ENCODE results near the gene UNC79.

Gene UNC79

DNA sequence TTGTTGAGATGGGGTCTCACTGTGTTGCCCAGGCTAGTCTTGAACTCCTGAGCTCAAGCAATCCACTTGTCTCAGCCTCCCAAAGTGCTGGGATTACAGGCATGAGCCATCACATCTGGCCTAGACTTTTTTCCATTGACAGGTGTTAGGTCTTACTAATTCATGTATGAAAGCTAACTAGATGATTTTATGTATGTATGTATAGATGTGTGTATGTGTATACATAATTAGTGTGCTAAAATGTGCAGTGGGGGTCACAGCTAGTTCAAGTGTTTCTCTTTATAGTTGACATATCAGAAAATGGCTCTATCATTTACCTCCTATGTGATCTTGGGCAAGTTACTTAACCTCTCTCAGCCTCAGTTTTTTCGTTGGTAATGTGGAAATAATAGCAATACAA lies 23.5 kb downstream of the UNC79 start:
- H3K27me3 ChIP-seq (replicated peaks; ENCODE audit: control insufficient read depth, insufficient read depth, low read length), result no peaks in the 10 kb centered on the region
- no peak for DNase-seq (ENCODE audit: extremely low read depth, insufficient read length)
- H3K36me3 ChIP-seq (ENCODE audit: control insufficient read depth, insufficient read depth, low read length), result no peaks in the 10 kb centered on the region
- H3K4me3 ChIP-seq (replicated peaks; ENCODE audit: low read depth, low read length), result no peak overlapping the region
- TF ChIP-seq, protein P1, sequence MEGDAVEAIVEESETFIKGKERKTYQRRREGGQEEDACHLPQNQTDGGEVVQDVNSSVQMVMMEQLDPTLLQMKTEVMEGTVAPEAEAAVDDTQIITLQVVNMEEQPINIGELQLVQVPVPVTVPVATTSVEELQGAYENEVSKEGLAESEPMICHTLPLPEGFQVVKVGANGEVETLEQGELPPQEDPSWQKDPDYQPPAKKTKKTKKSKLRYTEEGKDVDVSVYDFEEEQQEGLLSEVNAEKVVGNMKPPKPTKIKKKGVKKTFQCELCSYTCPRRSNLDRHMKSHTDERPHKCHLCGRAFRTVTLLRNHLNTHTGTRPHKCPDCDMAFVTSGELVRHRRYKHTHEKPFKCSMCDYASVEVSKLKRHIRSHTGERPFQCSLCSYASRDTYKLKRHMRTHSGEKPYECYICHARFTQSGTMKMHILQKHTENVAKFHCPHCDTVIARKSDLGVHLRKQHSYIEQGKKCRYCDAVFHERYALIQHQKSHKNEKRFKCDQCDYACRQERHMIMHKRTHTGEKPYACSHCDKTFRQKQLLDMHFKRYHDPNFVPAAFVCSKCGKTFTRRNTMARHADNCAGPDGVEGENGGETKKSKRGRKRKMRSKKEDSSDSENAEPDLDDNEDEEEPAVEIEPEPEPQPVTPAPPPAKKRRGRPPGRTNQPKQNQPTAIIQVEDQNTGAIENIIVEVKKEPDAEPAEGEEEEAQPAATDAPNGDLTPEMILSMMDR (IDR thresholded peaks at IDR 0.05; ENCODE audit: insufficient read depth, low read length, poor library complexity, severe bottlenecking), result no peak

DNA sequence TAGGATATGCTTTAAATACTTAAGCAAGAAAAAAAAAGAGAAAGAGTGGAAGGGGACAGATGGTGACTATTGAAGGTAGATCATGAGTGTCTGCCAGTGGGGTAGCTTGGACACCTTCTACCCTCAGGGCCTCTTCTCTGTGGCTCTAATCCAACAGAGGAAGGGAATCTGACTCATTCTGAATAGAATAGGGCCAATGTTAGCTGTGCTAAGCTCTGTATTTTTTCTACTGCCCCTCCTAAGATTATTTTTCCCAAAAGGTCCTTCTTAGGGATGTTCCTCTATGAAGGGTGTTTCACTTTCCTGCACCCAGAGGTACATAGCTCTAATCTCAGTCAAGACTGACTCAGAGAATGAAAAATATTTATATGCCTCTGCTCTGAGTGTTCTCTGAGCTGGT lies 25.6 kb downstream of the UNC79 start:
- Histone ChIP-seq H3K4me3 (replicated peaks; ENCODE audit: low read depth, low read length) (no peak overlapping the region), H3K27me3 (replicated peaks; ENCODE audit: control insufficient read depth, insufficient read depth, low read length) (no peaks in the 10 kb centered on the region), H3K36me3 (ENCODE audit: control insufficient read depth, insufficient read depth, low read length) (no peaks in the 10 kb centered on the region)
- TF ChIP-seq, protein P1 (IDR thresholded peaks at IDR 0.05; ENCODE audit: insufficient read depth, low read length, poor library complexity, severe bottlenecking), result no peak
- no peak for DNase-seq (ENCODE audit: extremely low read depth, insufficient read length)

DNA sequence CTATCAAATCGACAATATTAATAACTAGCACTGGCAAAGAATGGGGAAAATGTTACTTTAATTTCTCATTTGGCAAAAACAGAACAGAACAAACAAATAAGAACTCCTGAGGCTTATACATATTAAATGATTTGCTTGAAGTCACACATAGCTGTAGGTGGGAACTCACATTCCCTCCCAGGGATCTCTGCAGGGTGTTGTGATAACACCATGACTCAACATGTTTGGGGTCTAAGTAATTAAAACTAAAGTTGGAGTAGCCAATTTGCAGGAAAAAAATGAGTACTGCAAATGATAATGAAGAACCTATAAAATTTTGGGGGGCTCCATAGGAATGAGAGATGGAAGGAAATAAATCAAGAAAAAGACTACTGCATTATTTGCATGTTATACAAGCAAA lies 27.5 kb downstream of the UNC79 start:
- Histone ChIP-seq H3K27me3 (replicated peaks; ENCODE audit: control insufficient read depth, insufficient read depth, low read length) (no peaks in the 10 kb centered on the region), H3K36me3 (ENCODE audit: control insufficient read depth, insufficient read depth, low read length) (no peaks in the 10 kb centered on the region), H3K4me3 (replicated peaks; ENCODE audit: low read depth, low read length) (no peak overlapping the region)
- DNase-seq (ENCODE audit: extremely low read depth, insufficient read length), result no peak
- TF ChIP-seq, protein P1 (IDR thresholded peaks at IDR 0.05; ENCODE audit: insufficient read depth, low read length, poor library complexity, severe bottlenecking), result no peak

DNA sequence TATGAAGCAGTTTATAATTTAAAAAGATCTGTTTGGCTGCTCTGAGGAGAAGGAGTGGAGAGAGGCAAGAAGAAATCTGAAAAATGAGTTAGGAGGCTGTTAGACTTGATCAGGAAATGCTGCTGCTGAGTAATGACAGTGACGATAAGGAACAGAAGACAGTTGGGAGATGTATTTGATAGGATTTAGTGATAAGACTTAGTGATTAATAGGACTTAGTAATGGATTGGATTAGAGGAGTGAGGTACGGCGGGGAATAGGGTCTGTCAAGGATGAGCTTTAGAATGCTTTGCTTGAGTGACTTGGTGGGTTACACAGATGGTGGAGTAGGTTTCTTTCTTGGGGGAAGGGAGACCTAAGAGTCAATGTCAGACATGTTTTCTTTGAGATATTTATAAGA lies 31.7 kb downstream of the UNC79 start:
- no peaks in the 10 kb centered on the region for H3K27me3 ChIP-seq (replicated peaks; ENCODE audit: control insufficient read depth, insufficient read depth, low read length)
- H3K4me3 ChIP-seq (replicated peaks; ENCODE audit: low read depth, low read length), result no peak overlapping the region
- no peaks in the 10 kb centered on the region for H3K36me3 ChIP-seq (ENCODE audit: control insufficient read depth, insufficient read depth, low read length)
- no peak for DNase-seq (ENCODE audit: extremely low read depth, insufficient read length)
- TF ChIP-seq, protein P1 (IDR thresholded peaks at IDR 0.05; ENCODE audit: insufficient read depth, low read length, poor library complexity, severe bottlenecking), result no peak

DNA sequence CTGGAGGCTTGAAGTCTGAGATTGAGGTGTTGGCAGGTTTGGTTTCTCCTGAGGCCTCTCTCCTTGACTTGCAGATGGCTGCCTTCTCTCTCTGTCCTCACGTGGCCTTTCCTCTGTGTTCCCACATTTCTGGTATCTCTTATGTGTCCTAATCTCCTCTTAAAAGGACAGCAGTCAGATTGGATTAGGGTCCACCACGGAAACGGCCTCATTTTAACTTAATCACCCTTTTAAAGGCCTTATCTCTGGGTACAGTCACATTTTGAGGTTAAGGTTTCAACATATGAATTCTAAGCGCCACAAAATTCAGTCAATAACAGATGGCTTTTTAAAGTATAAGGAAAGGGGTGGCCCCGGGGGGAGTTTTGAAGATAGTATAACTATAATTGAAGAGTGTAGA lies 33.5 kb downstream of the UNC79 start:
- TF ChIP-seq, protein P1 (IDR thresholded peaks at IDR 0.05; ENCODE audit: insufficient read depth, low read length, poor library complexity, severe bottlenecking), result no peak
- H3K27me3 ChIP-seq (replicated peaks; ENCODE audit: control insufficient read depth, insufficient read depth, low read length), result no peaks in the 10 kb centered on the region
- no peak for DNase-seq (ENCODE audit: extremely low read depth, insufficient read length)
- H3K36me3 ChIP-seq (ENCODE audit: control insufficient read depth, insufficient read depth, low read length), result no peaks in the 10 kb centered on the region
- H3K4me3 ChIP-seq (replicated peaks; ENCODE audit: low read depth, low read length), result no peak overlapping the region

DNA sequence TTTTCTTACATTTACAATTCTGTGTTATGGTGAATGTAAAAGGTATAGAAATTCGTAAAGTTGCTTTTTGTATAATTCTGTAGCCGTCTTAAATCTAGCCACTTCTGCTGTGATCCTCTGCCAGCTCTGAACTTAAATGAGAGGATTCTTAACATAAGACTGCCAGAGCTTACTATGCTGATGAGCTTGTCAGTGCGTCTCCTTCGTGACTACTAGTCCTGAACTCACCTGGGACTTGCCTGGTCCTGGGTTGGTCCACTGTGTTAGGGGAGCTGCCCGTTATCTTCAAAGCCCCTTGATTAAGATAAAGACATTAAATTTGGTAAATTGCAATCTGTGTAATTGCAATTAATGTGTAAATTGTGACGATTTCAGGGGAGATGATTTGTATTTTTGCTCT lies 44.7 kb downstream of the UNC79 start:
- TF ChIP-seq, protein P1 (IDR thresholded peaks at IDR 0.05; ENCODE audit: insufficient read depth, low read length, poor library complexity, severe bottlenecking), result no peak
- no peaks in the 10 kb centered on the region for H3K27me3 ChIP-seq (replicated peaks; ENCODE audit: control insufficient read depth, insufficient read depth, low read length)
- no peaks in the 10 kb centered on the region for H3K36me3 ChIP-seq (ENCODE audit: control insufficient read depth, insufficient read depth, low read length)
- DNase-seq (ENCODE audit: extremely low read depth, insufficient read length), result no peak
- no peak overlapping the region for H3K4me3 ChIP-seq (replicated peaks; ENCODE audit: low read depth, low read length)
